NOMO-1 treated with DMSO at 0.1 percent for 48 hours (cell line): ENCODE results near the gene PWWP2A.
"Not testable (repeated sequence)": the region's sequence is repeated elsewhere in the genome, so short reads cannot be mapped to it uniquely, and the experiment has no call there.

ENCODE experiments used
- DNase-seq: peaks from one replicate; lab custom pipeline; 2025; ENCODE audit not compliant: unreplicated experiment; lab: John Stamatoyannopoulos, UW

The PWWP2A gene

DNA sequence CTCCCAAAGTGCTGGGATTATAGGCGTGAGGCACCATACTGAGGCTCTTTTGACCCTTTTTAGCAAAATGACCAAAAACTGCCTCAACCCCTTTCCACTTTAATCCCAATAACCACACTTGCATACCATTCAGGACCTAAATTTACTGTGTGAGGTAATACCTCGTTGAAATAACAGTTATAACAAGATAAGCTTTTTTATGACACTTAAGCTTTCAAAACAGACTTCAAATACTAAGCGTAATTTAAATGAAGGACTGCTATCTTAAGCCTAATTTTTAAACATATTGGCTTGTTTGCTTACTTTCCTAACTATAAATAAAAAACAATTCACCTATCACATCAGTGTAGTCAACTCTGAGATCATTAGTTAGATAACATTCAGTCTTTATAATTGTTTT, 37.8 kb downstream of the PWWP2A start:
- no peak for DNase-seq

DNA sequence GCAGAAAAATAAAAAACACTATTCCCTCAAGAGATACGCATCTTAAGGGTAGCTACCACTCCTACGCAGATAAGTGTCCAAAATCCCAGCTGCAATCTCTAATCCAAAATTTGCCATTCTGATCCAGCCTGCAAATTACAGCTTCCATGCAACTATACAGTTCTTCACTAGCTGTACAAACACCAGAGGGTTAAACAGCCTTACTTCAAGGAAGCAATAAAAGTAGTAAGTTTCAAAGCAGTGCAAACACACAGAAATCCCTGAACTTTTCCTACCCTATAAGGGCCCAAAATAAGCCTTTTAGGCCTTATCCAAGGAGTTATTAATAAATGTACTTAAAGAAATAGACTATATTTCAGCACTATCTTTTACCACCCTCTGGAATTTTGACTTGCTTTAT, 39.5 kb downstream of the PWWP2A start:
- DNase-seq: no peak

DNA sequence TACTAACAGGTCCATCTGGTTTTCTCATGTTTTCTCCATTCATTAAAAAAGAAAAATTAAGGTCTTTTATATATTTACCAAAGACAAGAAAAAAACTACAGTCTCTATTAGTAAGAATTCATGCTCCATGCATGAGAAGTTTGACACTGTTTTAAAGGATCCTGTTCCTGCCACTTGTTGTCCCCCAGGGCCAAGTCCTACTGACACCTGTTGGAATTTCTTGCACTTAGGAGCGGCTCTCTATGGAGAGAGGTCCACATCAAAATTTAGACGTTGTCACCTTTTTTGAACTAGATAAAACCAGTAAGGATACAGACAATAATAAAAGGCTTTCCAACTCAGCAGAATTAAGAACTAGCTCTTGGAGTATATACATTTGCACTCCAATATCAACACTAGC, 42.3 kb downstream of the PWWP2A start:
- DNase-seq: no peak

DNA sequence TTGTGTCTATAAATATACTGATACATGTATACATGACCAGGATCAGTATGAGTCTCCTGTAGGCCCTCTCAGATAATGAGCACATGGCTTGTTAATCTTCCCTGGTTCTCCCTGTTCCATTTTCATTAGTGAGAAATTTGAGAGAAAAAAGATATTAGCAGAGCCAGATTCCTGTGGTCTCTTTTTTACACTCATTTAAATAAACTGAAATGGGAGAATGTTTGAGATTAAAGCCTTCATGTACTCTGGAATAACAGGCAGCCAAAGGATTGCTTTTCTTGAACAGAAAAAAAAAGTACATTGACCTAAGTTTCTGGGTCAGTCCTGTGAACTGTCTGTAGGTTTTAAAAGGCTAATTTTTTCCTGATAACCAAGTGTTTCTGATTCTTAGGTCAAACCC, 44.2 kb downstream of the PWWP2A start:
- no peak for DNase-seq

DNA sequence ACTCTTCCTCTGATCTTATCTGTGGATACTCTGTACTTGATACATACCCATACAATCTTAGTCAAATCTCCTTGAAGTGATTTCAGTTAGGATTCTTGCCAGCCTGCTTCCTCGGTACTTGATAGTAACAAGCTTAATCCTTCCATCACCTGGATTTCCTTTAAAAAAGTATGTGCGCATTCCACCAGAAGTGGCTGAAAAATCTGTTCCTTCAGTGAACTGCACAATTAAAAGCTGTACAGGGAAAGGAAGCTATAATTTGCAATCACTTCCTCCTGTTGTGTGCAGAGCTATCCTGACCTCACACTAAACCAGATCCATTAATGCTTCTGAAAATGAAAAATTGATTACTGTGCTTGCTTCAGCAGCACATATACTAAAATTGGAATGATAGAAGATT, 47.3 kb downstream of the PWWP2A start:
- no peak for DNase-seq

DNA sequence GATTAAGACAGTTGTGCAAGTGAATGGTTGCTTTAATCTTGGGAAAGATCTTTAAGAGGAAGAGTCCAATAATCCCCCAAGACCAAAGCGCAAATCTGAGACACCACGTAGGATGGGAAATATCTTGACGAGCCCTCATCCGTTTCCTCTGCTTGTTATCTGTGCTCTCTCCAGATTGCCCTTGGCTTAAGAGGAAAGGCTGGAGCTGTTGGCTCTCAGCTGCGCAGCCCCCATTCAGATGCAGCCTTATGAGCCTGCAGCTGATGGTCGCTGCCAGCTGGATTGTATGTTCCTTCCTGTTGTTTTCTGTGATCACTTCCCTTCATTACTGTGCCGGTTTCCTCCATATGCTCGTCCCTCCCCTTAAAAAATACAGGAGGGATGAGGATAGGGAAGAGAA, 47.7 kb downstream of the PWWP2A start:
- no peak for DNase-seq

GRCh38 chr5:160069120-160069519, 50.1 kb downstream of the PWWP2A start:
- DNase-seq: not testable (repeated sequence)

DNA sequence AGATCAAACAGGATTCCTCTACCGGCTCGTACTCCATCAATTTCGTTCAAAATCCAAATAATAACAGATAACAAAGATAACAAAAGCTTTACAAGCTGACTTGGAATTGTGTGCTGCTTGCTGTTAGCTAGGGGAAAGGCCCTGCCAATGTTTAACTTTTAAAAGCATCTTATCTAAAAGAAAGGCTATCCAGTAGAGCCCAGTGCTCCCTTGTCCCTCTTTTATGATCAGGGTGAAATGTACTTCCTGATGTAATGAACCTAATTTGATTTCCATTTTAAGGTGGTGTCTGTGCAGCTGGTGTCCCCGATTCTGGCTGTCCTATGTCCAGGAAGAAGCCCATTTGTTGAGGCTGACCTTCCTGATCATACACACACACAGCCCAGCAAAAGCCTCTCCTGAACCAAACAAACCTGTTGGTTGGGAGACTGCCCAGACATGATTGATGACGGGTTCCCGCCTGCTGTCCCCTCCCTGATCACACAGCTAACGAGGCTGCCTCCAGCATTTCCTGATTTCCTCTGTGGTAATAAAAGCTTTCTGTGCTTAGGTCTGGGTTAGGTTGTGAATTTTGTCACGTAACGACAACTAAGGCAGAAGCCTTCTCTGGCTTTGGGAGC, 54.1 kb downstream of the PWWP2A start:
- no peak for DNase-seq

DNA sequence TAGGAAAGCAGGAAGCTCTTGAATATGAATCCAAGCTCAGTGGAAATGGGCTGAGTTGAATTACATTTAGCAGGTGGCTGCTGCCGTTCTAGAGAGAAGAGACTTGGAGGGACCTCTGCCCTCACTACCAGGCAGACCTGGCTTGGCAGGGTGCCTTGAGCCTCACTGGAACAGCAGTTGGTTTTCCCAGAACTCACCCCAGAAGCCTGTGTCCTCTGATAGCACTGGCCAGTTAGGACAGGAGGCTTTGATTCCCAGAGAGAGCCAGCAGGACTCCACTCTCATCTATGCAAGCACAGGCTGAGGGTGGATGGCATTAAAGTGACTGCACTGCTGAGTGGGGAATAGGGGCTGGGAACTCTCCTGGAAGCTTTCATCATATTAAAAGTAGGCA, 54.8 kb downstream of the PWWP2A start:
- DNase-seq: no peak

GRCh38 chr5:160061770-160062169, 57.5 kb downstream of the PWWP2A start:
- no peak for DNase-seq

- DNase-seq: no peak
Observed at GRCh38 chr5:160060001-160060400, 59.2 kb downstream of the PWWP2A start.

GRCh38 chr5:160057256-160057655, 62.0 kb downstream of the PWWP2A start:
- DNase-seq: no peak

GRCh38 chr5:160054831-160055230, 64.4 kb downstream of the PWWP2A start:
- no peak for DNase-seq

GRCh38 chr5:160054047-160054446, 65.2 kb downstream of the PWWP2A start:
- DNase-seq: no peak

GRCh38 chr5:160049099-160049498, 70.2 kb downstream of the PWWP2A start:
- no peak for DNase-seq

DNA sequence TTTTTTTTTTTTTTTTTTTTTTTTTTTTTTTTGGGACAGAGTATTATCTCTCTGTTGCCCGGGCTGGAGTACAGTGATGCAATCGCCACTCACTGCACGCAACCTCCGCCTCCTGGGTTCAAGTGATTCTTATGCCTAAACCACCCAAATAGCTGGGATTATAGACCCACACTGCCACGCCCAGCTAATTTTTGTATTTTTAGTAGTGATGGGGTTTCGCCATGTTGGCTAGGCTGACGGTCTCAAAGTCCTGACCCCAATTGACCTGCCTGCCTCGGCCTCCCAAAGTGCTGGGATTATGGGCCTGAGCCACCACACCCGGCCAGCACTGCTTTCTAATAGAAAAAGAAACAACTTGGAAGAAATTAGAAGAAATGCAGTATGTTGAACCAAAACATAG, 71.1 kb downstream of the PWWP2A start:
- no peak for DNase-seq

GRCh38 chr5:160047423-160047822, 71.8 kb downstream of the PWWP2A start:
- no peak for DNase-seq

DNA sequence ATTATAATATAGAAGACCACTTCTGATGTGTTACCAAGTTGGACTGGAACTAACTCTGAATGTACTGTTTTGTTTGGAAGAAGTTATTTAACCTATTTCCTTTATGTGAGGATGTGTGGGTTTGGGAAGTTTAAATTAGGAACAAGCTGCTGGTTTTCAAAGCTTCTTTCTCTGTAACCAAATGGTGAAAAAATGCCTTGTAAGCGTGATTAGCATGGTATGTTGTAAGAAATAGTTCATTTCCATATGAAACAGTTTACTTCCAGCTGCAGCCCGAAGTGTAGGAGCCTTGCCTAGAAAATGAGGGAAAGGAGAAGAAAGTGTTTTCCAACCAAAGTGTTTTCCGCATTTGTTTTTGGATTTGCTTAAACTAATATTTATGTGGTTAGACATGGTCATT, 74.3 kb downstream of the PWWP2A start:
- no peak for DNase-seq

- no peak for DNase-seq
Observed at GRCh38 chr5:160044391-160044804, 74.9 kb downstream of the PWWP2A start.

DNA sequence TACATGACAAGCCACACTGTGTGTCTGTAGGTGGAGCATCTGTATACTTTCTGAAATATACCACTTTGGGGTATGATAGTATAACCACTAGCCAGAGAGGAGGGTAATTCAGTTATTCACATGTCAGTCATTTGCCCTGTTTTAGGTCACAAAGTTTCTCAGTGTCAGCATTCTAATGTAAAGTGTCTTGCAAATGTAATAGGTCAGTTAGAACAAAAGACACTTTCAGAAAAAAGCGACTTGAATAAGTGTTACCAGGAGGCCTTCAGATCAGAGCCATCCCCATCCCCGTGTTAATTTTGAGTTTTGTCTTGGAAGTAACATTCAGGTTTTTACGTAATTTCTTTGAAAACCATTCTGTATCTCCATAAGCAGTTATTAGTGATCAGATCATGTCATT, 76.6 kb downstream of the PWWP2A start:
- DNase-seq: no peak
